SK-N-SH (cell line): ENCODE data around the gene ZBTB14.

ENCODE experiments used
- EP300 ChIP-seq, 2 experiments: IDR thresholded peaks; 2 replicates each; pipeline versions ENCODE4 v1.4.0 to v1.6.1; 2012; ENCODE audit warnings: borderline replicate concordance in 1 of 2, low read depth in 1 of 2, low read length in 1 of 2
- FOXJ3 ChIP-seq: sonication (generic); formaldehyde crosslinking; IDR thresholded peaks from 2 replicates; pipeline ENCODE4 v1.5.1; 2020; ENCODE audit warnings: mild to moderate bottlenecking, missing genetic modification reagents
- FOXM1 ChIP-seq: IDR thresholded peaks from 2 replicates; pipeline ENCODE4 v1.4.0; 2012; ENCODE audit warnings: low read depth, mild to moderate bottlenecking
- MXI1 ChIP-seq: IDR thresholded peaks from 2 replicates; pipeline ENCODE4 v1.6.1; 2012; ENCODE audit warnings: mild to moderate bottlenecking, low read depth, low read length, improper control_type of control experiment
- POLR2AphosphoS5 ChIP-seq: IDR thresholded peaks from 2 replicates; pipeline ENCODE4 v1.6.1; 2012; ENCODE audit warnings: low read depth, low read length
- RAD21 ChIP-seq: IDR thresholded peaks from 2 replicates; pipeline ENCODE4 v1.6.1; 2012; ENCODE audit warnings: mild to moderate bottlenecking, low read length
- RCOR1 ChIP-seq: fragments of 150-350 bp; IDR thresholded peaks from 2 replicates; pipeline ENCODE4 v1.6.1; 2017; ENCODE audit warnings: antibody characterized with exemption, low read length
- RFX5 ChIP-seq: IDR thresholded peaks from 2 replicates; pipeline ENCODE4 v1.6.1; 2012; ENCODE audit warnings: mild to moderate bottlenecking, improper control_type of control experiment, low read length
- TAF1 ChIP-seq: IDR thresholded peaks from 2 replicates; pipeline ENCODE4 v1.6.1; 2012; ENCODE audit warnings: low read depth, mild to moderate bottlenecking, low read length, moderate library complexity, borderline replicate concordance
- USF2 ChIP-seq: fragments of 150-350 bp; IDR thresholded peaks from 2 replicates; pipeline ENCODE4 v1.6.1; 2017; ENCODE audit warnings: antibody characterized with exemption, low read length, low read depth, borderline replicate concordance
- YY1 ChIP-seq: IDR thresholded peaks from 2 replicates; pipeline ENCODE4 v1.4.0; 2012; ENCODE audit warnings: low read depth, mild to moderate bottlenecking
- TF ChIP-seq, protein P1 (sequence below): fragments of 200-600 bp; sonication (generic); IDR thresholded peaks from 2 replicates; pipeline ENCODE4 v1.6.1; 2017; ENCODE audit warnings: antibody characterized with exemption, mild to moderate bottlenecking, moderate library complexity

GRCh38 chr18:5276947-5277346 lies 18.6 kb downstream of the ZBTB14 start:
- TF ChIP-seq USF2 (no peak), RCOR1 (no peak), EP300 (IDR thresholded peaks at IDR 0.05; ENCODE audit: borderline replicate concordance in 1 of 2, low read depth in 1 of 2, low read length in 1 of 2) (no peak), FOXM1 (no peak), FOXJ3 (no peak), MXI1 (no peak), RAD21 (no peak), RFX5 (no peak), POLR2AphosphoS5 (no peak), TAF1 (no peak), YY1 (no peak)
- TF ChIP-seq, protein P1, sequence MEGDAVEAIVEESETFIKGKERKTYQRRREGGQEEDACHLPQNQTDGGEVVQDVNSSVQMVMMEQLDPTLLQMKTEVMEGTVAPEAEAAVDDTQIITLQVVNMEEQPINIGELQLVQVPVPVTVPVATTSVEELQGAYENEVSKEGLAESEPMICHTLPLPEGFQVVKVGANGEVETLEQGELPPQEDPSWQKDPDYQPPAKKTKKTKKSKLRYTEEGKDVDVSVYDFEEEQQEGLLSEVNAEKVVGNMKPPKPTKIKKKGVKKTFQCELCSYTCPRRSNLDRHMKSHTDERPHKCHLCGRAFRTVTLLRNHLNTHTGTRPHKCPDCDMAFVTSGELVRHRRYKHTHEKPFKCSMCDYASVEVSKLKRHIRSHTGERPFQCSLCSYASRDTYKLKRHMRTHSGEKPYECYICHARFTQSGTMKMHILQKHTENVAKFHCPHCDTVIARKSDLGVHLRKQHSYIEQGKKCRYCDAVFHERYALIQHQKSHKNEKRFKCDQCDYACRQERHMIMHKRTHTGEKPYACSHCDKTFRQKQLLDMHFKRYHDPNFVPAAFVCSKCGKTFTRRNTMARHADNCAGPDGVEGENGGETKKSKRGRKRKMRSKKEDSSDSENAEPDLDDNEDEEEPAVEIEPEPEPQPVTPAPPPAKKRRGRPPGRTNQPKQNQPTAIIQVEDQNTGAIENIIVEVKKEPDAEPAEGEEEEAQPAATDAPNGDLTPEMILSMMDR, result no peak
